HepG2 (cell line): ENCODE measurements around the gene HDAC3. TPM values are rescaled to one million over a fixed set of nuclear protein-coding genes. Genes with fewer than 3 reads are reported as not detected.
A peak's percentile ranks its signal among the peaks of the same experiment; 100 is the strongest.

Experiments
- CEBPG ChIP-seq: IDR thresholded peaks from 2 replicates; pipeline ENCODE4 v1.6.1; 2016
- JDP2 ChIP-seq: sonication (generic); formaldehyde crosslinking; IDR thresholded peaks from 2 replicates; pipeline ENCODE4 v1.8.1; 2022; ENCODE audit warnings: missing genetic modification reagents, borderline replicate concordance
- KDM2A ChIP-seq: sonication (generic); formaldehyde crosslinking; IDR thresholded peaks from 2 replicates; pipeline ENCODE4 v1.4.0; 2020; ENCODE audit warnings: low read depth, missing genetic modification reagents, borderline replicate concordance
- ZNF367 ChIP-seq: sonication (generic); formaldehyde crosslinking; IDR thresholded peaks from 2 replicates; pipeline ENCODE4 v1.4.0; 2020; ENCODE audit warnings: missing genetic modification reagents, borderline replicate concordance
- ZNF788 ChIP-seq: sonication (generic); formaldehyde crosslinking; IDR thresholded peaks from 2 replicates; pipeline ENCODE4 v1.5.0; 2020; ENCODE audit warnings: mild to moderate bottlenecking, missing genetic modification reagents, borderline replicate concordance
- polyA plus RNA-seq, 8 experiments: library from polyadenylated mRNA; depleted of rRNA in 3 of 8; stranded (reverse) in 7 of 8; unstranded in 1 of 8; fragments of >200 nt; fragmentation: Illumina TruSeq in 4 of 8; extraction: Trizol in 4 of 8; gene quantifications; 2 replicates each; pipeline versions ENCODE4 v1.2.1 to v1.2.3, GENCODE V29; 2011 to 2016; ENCODE audit warnings: low read depth in 4 of 8, missing spikeins in 1 of 8, mixed read lengths in 1 of 8; ENCODE audit not compliant: insufficient read depth in 1 of 8
- total RNA-seq, 5 experiments: library from RNA; depleted of rRNA; stranded (reverse); fragments of >200 nt; fragmentation: Illumina TruSeq; extraction: Trizol; gene quantifications; 2 replicates each; pipeline ENCODE4 v1.2.3, GENCODE V29; 2016; ENCODE audit warnings: low read depth in 1 of 5
- TF ChIP-seq, protein P1 (sequence below): sonication (generic); formaldehyde crosslinking; conservative IDR thresholded peaks from 2 replicates; pipeline ENCODE4 v1.8.0; 2022; ENCODE audit warnings: low read depth, missing genetic modification reagents
- TF ChIP-seq, protein P2 (sequence below): sonication (generic); formaldehyde crosslinking; IDR thresholded peaks from 2 replicates; pipeline ENCODE4 v1.4.0; 2020; ENCODE audit warnings: mild to moderate bottlenecking, missing genetic modification reagents
- TF ChIP-seq, protein P3 (sequence below): sonication (generic); formaldehyde crosslinking; IDR thresholded peaks from 2 replicates; pipeline ENCODE4 v1.9.0; 2021; ENCODE audit warnings: missing genetic modification reagents, borderline replicate concordance
- TF ChIP-seq, protein P4 (sequence below): sonication (generic); formaldehyde crosslinking; IDR thresholded peaks from 2 replicates; pipeline ENCODE4 v1.8.0; 2022; ENCODE audit warnings: missing genetic modification reagents, mild to moderate bottlenecking, inconsistent platforms, borderline replicate concordance

The HDAC3 gene
- total and polyA plus RNA-seq, 2 of the 13 experiments (the other 11 are each of a cell fraction or from before 2014, with no cell fraction given) = 84.0 to 94.1 TPM

DNA sequence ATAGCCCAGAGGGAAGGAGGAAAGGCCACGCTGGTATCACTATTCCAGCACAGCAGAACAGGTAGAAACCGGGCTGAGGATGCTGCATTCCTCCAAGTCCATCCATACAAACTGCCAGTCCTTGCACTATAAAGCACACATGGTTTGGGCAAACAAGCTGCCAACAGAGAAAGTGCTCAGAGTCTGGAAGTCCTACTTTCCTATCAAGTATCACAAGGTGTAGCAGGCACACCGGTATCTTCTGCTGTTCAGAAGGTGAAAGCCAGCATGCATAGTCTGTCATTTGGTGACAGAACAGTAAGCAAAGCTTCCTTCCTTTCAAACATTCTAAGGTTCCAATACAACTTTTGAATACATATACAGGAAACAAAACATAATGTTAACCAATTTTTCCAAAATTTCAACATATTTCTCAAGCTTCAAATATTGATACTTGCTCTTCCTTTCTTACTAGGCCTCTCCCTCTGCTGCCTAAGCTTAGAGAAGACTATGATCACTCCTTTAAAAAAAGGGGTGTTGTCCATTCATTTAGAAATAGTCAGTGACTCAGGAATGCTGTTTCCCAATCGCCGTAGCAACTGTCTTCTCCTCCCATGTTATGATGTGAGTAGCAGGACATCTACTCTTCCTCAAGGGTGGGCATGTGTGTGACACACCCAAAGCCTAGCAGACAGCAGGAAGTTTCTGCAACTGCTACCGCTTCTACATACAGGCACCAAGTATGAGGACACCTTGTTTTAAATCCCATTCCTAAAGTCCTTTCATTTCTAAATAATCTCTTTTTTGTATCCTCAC lies 32.5 kb downstream of the HDAC3 start (continued):
- TF ChIP-seq, protein P1, sequence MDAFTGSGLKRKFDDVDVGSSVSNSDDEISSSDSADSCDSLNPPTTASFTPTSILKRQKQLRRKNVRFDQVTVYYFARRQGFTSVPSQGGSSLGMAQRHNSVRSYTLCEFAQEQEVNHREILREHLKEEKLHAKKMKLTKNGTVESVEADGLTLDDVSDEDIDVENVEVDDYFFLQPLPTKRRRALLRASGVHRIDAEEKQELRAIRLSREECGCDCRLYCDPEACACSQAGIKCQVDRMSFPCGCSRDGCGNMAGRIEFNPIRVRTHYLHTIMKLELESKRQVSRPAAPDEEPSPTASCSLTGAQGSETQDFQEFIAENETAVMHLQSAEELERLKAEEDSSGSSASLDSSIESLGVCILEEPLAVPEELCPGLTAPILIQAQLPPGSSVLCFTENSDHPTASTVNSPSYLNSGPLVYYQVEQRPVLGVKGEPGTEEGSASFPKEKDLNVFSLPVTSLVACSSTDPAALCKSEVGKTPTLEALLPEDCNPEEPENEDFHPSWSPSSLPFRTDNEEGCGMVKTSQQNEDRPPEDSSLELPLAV (CRISPR knock-in tag) = no peak
- TF ChIP-seq JDP2 (CRISPR knock-in tag) (no peak), ZNF367 (CRISPR knock-in tag) (no peak), CEBPG (CRISPR knock-in tag) (peak; percentile 67), KDM2A (CRISPR knock-in tag) (no peak), ZNF788 (no peak)
- TF ChIP-seq, protein P2, sequence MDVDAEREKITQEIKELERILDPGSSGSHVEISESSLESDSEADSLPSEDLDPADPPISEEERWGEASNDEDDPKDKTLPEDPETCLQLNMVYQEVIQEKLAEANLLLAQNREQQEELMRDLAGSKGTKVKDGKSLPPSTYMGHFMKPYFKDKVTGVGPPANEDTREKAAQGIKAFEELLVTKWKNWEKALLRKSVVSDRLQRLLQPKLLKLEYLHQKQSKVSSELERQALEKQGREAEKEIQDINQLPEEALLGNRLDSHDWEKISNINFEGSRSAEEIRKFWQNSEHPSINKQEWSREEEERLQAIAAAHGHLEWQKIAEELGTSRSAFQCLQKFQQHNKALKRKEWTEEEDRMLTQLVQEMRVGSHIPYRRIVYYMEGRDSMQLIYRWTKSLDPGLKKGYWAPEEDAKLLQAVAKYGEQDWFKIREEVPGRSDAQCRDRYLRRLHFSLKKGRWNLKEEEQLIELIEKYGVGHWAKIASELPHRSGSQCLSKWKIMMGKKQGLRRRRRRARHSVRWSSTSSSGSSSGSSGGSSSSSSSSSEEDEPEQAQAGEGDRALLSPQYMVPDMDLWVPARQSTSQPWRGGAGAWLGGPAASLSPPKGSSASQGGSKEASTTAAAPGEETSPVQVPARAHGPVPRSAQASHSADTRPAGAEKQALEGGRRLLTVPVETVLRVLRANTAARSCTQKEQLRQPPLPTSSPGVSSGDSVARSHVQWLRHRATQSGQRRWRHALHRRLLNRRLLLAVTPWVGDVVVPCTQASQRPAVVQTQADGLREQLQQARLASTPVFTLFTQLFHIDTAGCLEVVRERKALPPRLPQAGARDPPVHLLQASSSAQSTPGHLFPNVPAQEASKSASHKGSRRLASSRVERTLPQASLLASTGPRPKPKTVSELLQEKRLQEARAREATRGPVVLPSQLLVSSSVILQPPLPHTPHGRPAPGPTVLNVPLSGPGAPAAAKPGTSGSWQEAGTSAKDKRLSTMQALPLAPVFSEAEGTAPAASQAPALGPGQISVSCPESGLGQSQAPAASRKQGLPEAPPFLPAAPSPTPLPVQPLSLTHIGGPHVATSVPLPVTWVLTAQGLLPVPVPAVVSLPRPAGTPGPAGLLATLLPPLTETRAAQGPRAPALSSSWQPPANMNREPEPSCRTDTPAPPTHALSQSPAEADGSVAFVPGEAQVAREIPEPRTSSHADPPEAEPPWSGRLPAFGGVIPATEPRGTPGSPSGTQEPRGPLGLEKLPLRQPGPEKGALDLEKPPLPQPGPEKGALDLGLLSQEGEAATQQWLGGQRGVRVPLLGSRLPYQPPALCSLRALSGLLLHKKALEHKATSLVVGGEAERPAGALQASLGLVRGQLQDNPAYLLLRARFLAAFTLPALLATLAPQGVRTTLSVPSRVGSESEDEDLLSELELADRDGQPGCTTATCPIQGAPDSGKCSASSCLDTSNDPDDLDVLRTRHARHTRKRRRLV (CRISPR knock-in tag) = no peak
- TF ChIP-seq, protein P3, sequence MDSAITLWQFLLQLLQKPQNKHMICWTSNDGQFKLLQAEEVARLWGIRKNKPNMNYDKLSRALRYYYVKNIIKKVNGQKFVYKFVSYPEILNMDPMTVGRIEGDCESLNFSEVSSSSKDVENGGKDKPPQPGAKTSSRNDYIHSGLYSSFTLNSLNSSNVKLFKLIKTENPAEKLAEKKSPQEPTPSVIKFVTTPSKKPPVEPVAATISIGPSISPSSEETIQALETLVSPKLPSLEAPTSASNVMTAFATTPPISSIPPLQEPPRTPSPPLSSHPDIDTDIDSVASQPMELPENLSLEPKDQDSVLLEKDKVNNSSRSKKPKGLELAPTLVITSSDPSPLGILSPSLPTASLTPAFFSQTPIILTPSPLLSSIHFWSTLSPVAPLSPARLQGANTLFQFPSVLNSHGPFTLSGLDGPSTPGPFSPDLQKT (CRISPR knock-in tag) = no peak
- TF ChIP-seq, protein P4, sequence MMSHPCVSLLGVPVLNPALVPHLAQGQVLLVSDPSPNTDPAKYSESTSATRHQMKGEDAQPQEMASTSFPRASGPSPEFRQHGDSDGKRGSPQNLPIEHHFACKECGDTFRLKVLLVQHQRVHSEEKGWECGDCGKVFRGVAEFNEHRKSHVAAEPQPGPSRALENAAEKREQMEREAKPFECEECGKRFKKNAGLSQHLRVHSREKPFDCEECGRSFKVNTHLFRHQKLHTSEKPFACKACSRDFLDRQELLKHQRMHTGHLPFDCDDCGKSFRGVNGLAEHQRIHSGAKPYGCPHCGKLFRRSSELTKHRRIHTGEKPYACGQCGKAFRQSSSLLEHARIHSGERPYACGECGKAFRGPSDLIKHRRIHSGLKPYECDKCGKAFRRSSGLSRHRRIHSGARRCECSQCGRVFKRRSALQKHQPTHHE (CRISPR knock-in tag) = no peak
